Karpas-422 (cell line): ENCODE measurements around the gene HIVEP3. TPM values are rescaled to one million over a fixed set of nuclear protein-coding genes. Genes with fewer than 3 reads are reported as not detected.

Experiments
- DNase-seq: peaks from one replicate; pipeline ENCODE4 v3.0.0-alpha.2; 2015
- H2AFZ ChIP-seq: fragments of 200-600 bp; sonication (generic); 2 replicates; pipeline ENCODE4 v1.6.1; 2014; ENCODE audit warnings: antibody characterized with exemption, low read length, mixed read lengths
- H3K27ac ChIP-seq: fragments of 200-600 bp; sonication (generic); 2 replicates; pipeline ENCODE4 v1.5.1; 2014; ENCODE audit warnings: mild to moderate bottlenecking, low read length, moderate library complexity
- H3K27me3 ChIP-seq: fragments of 200-600 bp; sonication (generic); 2 replicates; pipeline ENCODE4 v1.6.1; 2014; ENCODE audit warnings: low read length, mixed read lengths
- H3K36me3 ChIP-seq: fragments of 200-600 bp; sonication (generic); 2 replicates; pipeline ENCODE4 v1.6.1; 2014; ENCODE audit warnings: low read length, mixed read lengths; ENCODE audit not compliant: insufficient read depth
- H3K4me1 ChIP-seq: fragments of 200-600 bp; sonication (generic); 2 replicates; pipeline ENCODE4 v1.6.1; 2014; ENCODE audit warnings: mild to moderate bottlenecking, low read length, mixed read lengths
- H3K4me2 ChIP-seq: fragments of 200-600 bp; sonication (generic); 2 replicates; pipeline ENCODE4 v1.6.1; 2014; ENCODE audit warnings: low read length, low read depth, mild to moderate bottlenecking; ENCODE audit not compliant: poor library complexity, severe bottlenecking
- H3K4me3 ChIP-seq: fragments of 200-600 bp; sonication (generic); 2 replicates; pipeline ENCODE4 v1.5.1; 2014; ENCODE audit warnings: mild to moderate bottlenecking, antibody characterized with exemption, low read length, mixed read lengths
- H3K79me2 ChIP-seq: fragments of 200-600 bp; sonication (generic); 2 replicates; pipeline ENCODE4 v1.6.1; 2014; ENCODE audit warnings: mild to moderate bottlenecking, low read length, mixed read lengths
- H3K9ac ChIP-seq: fragments of 200-600 bp; sonication (generic); 2 replicates; pipeline ENCODE4 v1.6.0; 2014; ENCODE audit warnings: low read length
- H3K9me2 ChIP-seq: fragments of 200-600 bp; sonication (generic), shearing (Covaris generic); replicated peaks from 2 replicates; pipeline ENCODE4 v1.6.0; 2014; ENCODE audit warnings: mild to moderate bottlenecking, low read length, moderate library complexity; ENCODE audit not compliant: insufficient read depth
- H3K9me3 ChIP-seq: fragments of 300-700, 200-600 bp; sonication (generic); 2 replicates; pipeline ENCODE4 v1.6.1; 2014; ENCODE audit warnings: low read length, mixed read lengths
- H4K20me1 ChIP-seq: fragments of 200-600 bp; sonication (generic); 2 replicates; pipeline ENCODE4 v1.6.1; 2014; ENCODE audit warnings: mild to moderate bottlenecking, antibody characterized with exemption, low read length, low read depth; ENCODE audit not compliant: insufficient read depth
- total RNA-seq: library from RNA; depleted of rRNA; stranded (reverse); fragments of >200 nt; shearing (Covaris generic); gene quantifications from 2 replicates; pipeline ENCODE4 v1.2.3, GENCODE V29; 2014; ENCODE audit warnings: low replicate concordance

HIVEP3 gene
- total RNA-seq, 1 experiment from 2014 or later, result 1.3 TPM

DNA sequence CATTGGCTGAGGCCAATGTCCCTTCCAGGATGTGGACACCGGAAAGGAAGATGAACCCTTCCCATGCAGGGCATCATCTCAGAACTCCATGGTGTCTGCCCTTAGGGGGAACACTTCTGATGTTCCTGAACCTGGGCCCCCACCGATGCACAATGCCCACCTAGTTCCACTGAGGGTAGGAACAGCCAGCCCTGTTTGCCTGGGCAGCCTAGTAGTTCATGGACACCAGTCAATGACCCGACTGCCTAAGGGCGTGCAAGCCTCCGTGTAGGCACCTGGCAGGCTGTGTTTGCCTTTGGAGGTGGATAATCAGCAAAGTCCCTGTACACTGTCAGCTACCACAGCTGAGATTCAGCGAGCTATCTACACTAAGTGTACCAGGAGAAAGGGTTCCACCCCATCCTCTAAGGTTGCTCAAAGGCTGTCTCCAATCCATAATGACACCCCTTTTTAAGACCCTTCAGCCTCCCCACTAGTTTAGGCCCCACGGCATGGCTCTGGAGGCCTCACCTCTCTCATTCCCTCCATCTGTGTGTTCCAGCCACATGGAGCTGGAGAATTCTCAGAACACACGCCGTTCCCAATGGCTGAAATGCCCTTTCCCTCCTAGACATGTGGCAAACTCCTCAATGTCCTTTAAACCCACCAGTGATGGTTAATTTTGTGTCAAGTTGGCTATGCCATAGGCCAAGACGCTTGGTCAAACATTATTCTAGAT, 309.4 kb downstream of the HIVEP3 start:
- Histone ChIP-seq H3K4me2 (no peak overlapping the region), H3K9ac (no peak overlapping the region), H3K27me3 (no peaks in the 10 kb centered on the region), H3K4me1 (peaks cover 3% of the 10 kb centered on the region; the same call in 1 of the 2 replicates), H3K9me3 (no peaks in the 10 kb centered on the region), H3K9me2 (no peaks in the 10 kb centered on the region), H3K27ac (no peak overlapping the region), H4K20me1 (no peaks in the 10 kb centered on the region), H2AFZ (no peak overlapping the region), H3K79me2 (no peaks in the 10 kb centered on the region), H3K36me3 (no peaks in the 10 kb centered on the region), H3K4me3 (no peak overlapping the region)
- no peak for DNase-seq

DNA sequence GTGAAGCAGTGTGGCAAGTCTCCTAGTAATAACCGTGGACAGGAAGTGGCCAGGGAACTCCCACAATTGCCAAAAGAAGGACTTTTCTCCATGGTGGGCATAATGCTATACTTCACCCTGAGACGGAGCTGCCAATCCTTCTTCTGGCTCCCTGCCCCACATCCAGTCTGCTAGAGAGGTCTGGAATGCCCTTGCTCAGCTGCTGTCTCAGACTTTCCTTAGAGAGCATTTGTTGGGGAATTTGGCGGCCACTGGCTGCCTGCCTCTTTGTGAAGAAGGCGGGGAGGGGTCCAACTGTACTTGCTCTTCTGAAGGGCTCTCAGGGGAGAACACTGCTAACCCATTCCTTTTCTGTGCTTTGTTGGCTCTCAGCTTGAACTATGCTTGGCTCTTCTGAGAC, 310.5 kb downstream of the HIVEP3 start:
- Histone ChIP-seq H3K9ac (no peak overlapping the region), H3K27ac (no peak overlapping the region), H3K36me3 (no peaks in the 10 kb centered on the region), H3K27me3 (no peaks in the 10 kb centered on the region), H3K9me2 (no peaks in the 10 kb centered on the region), H3K4me1 (no peaks in the 10 kb centered on the region), H2AFZ (no peak overlapping the region), H4K20me1 (no peaks in the 10 kb centered on the region), H3K4me3 (no peak overlapping the region), H3K79me2 (no peaks in the 10 kb centered on the region), H3K9me3 (no peaks in the 10 kb centered on the region), H3K4me2 (no peak overlapping the region)
- DNase-seq, result no peak

DNA sequence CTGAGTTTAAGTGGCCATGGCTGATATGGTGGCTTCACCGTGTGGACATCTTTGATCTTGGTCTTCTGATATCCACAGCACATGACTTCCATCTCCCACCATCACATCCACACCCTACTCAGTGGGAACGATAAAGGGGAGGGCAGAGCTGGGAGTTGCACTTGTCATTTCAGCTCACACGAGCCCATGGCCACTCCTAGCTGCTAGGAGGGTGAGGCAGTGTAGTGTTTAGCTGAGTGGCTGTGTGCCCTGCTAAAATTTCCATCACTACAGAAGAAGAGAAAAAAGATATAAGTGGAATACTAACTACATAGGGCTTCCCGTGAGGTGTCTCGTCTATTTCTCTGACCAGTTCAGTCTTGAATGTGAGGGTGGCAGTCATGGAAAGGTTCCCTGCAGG, 310.9 kb downstream of the HIVEP3 start:
- DNase-seq, result no peak
- H3K36me3 ChIP-seq, result no peaks in the 10 kb centered on the region
- H3K4me3 ChIP-seq, result no peak overlapping the region
- H3K79me2 ChIP-seq, result no peaks in the 10 kb centered on the region
- no peak overlapping the region for H3K27ac ChIP-seq
- no peak overlapping the region for H3K9ac ChIP-seq
- H3K9me3 ChIP-seq, result no peaks in the 10 kb centered on the region
- H3K4me1 ChIP-seq, result no peaks in the 10 kb centered on the region
- H2AFZ ChIP-seq, result no peak overlapping the region
- H3K4me2 ChIP-seq, result no peak overlapping the region
- H4K20me1 ChIP-seq, result no peaks in the 10 kb centered on the region
- H3K27me3 ChIP-seq, result no peaks in the 10 kb centered on the region
- no peaks in the 10 kb centered on the region for H3K9me2 ChIP-seq

DNA sequence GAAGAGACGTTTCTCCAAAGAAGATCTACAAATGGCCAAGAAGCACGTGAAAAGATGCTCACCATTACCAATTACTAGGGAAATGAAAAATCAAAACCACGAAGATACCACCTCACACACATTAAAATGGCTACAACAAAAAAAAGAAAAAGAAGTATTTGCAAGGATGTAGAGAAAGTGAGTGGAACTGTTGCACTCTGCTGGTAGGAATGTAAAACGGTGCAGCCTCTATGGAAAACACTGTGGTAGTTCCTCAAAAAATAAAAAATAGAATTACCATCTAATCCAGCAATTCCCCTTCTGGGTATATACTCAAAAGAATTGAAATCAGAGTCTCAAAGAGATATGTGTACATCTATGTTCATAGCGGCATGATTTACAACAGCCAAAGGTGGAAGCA, 318.8 kb downstream of the HIVEP3 start:
- Histone ChIP-seq H3K9ac (no peak overlapping the region), H3K27me3 (no peaks in the 10 kb centered on the region), H3K79me2 (no peaks in the 10 kb centered on the region), H3K27ac (no peak overlapping the region), H3K9me2 (no peaks in the 10 kb centered on the region), H2AFZ (no peak overlapping the region), H3K4me3 (no peak overlapping the region), H3K4me1 (no peaks in the 10 kb centered on the region), H3K4me2 (no peak overlapping the region), H3K36me3 (no peaks in the 10 kb centered on the region), H3K9me3 (no peaks in the 10 kb centered on the region), H4K20me1 (no peaks in the 10 kb centered on the region)
- no peak for DNase-seq

GRCh38 chr1:41598325-41598724, 320.4 kb downstream of the HIVEP3 start:
- Histone ChIP-seq H3K36me3 (no peaks in the 10 kb centered on the region), H3K9ac (no peak overlapping the region), H3K27me3 (no peaks in the 10 kb centered on the region), H3K9me3 (no peaks in the 10 kb centered on the region), H3K4me1 (no peaks in the 10 kb centered on the region), H3K4me2 (no peak overlapping the region), H2AFZ (no peak overlapping the region), H3K27ac (no peak overlapping the region), H3K4me3 (no peak overlapping the region), H3K9me2 (no peaks in the 10 kb centered on the region), H3K79me2 (no peaks in the 10 kb centered on the region), H4K20me1 (no peaks in the 10 kb centered on the region)
- DNase-seq, result no peak

DNA sequence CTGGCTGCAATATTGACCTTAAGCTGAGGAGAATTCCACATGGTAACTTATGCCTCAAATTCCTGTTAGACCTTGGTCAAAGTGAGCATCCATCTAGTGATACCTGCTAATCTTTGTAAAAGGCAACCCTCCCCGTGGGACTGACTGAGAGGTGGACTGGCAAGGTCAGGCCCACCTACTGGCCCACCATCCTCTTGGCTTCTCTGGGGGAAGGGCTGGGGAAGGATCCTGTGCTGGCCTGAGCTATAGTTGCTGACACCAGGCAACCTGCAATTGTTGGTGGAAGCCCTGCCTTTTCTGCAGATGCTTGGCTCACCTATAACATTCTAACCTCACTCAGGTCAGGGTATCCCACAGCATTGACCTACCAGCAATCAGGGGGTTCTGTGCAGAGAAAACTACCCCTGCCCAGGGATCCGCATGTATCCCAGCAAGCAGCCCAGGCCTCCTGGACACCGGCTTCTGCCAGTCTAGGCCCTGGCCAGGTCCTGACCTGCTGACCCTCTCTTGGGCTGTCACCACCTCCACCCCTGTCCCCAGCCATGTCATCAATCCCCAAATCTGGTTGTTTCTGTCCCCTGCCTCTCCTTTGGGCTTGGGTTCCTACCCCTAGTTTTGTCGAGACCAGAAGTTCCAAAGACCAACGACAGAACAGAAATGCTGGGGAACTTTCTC, 326.1 kb downstream of the HIVEP3 start:
- Histone ChIP-seq H3K27me3 (no peaks in the 10 kb centered on the region), H3K79me2 (no peaks in the 10 kb centered on the region), H3K9ac (no peak overlapping the region), H3K36me3 (no peaks in the 10 kb centered on the region), H3K27ac (no peak overlapping the region), H3K4me2 (no peak overlapping the region), H3K9me3 (no peaks in the 10 kb centered on the region), H3K4me3 (no peak overlapping the region), H2AFZ (no peak overlapping the region), H3K9me2 (no peaks in the 10 kb centered on the region), H3K4me1 (no peaks in the 10 kb centered on the region), H4K20me1 (no peaks in the 10 kb centered on the region)
- no peak for DNase-seq

DNA sequence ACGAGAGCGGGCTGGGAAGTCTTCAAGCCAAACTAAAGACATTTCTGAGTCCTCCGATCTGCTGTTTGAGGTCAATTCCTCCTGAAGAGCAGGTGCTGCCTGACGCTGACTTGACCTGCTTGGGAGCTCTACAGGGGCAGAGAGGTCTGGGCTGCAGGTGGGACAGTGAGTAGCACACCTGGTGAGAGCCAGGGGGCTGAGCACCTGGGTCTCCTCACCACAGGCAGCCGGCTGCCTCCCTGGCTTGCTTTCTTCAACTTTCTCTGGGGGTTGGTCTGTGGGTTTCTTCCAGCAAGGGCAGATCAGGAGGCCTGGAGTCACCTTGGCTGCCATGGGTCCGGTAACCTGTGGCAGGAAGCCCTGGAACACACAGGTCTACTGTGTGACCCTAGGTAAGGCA, 326.8 kb downstream of the HIVEP3 start:
- no peaks in the 10 kb centered on the region for H4K20me1 ChIP-seq
- H3K27me3 ChIP-seq, result no peaks in the 10 kb centered on the region

DNA sequence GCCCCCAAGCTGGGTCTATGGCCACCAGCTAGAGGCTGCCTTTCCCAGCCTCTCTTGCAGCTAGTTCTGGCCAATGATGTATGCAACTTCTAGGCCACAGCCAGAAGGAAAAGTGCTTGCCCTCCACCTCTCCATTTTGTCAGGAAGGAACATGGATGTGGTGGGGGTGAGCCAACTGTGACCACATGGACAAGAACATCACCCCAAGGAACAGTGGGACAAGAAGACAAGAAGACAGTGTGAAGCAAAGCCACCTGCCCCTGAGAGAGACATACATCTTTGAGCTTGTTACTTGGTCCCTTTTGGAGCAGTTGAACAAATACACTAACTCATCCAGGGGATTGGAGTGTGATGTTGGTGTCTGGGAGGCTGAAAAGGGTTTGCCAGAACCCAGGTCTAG, 328.4 kb downstream of the HIVEP3 start:
- Histone ChIP-seq H3K9me2 (no peaks in the 10 kb centered on the region), H4K20me1 (no peaks in the 10 kb centered on the region), H3K27ac (no peak overlapping the region), H3K36me3 (no peaks in the 10 kb centered on the region), H3K79me2 (no peaks in the 10 kb centered on the region), H3K9me3 (no peaks in the 10 kb centered on the region), H3K4me2 (no peak overlapping the region), H3K4me3 (no peak overlapping the region), H3K9ac (no peak overlapping the region), H3K27me3 (no peaks in the 10 kb centered on the region), H3K4me1 (no peaks in the 10 kb centered on the region), H2AFZ (no peak overlapping the region)
- no peak for DNase-seq

More for the DNA sequence above, 326.8 kb downstream of the HIVEP3 start:
- no peak overlapping the region for H3K4me2 ChIP-seq
- H3K36me3 ChIP-seq, result no peaks in the 10 kb centered on the region
- no peak for DNase-seq
- no peak overlapping the region for H3K9ac ChIP-seq
- no peak overlapping the region for H3K4me3 ChIP-seq
- H2AFZ ChIP-seq, result no peak overlapping the region
- H3K4me1 ChIP-seq, result no peaks in the 10 kb centered on the region
- H3K9me3 ChIP-seq, result no peaks in the 10 kb centered on the region
- H3K79me2 ChIP-seq, result no peaks in the 10 kb centered on the region
- no peak overlapping the region for H3K27ac ChIP-seq
- H3K9me2 ChIP-seq, result no peaks in the 10 kb centered on the region
